Stimulated activated effector memory CD8-positive, alpha-beta T cell treated with anti-CD3 and anti-CD28 coated beads, Interleukin-12 subunit alpha, Interleukin-12 subunit beta, amount 100 ng/mL, for 72 hours (primary cell): ENCODE measurements around the gene PIR.
A peak's percentile ranks its signal among the peaks of the same experiment; 100 is the strongest.

Source experiments
- ATAC-seq: fragments of 150-1000 bp; cut with Tn5 transposase; 2 replicates; pipeline ENCODE4 v1.10.0; 2021
- DNase-seq, 2 donors: peaks; one replicate each; pipeline ENCODE4 v3.0.0; 2021 to 2022; ENCODE audit warnings: low spot score in 2 of 2
- H3K27ac Mint-ChIP-seq: one replicate; pipeline ENCODE4 v1.8.0; 2022; ENCODE audit warnings: mild to moderate bottlenecking, mixed read lengths
- H3K36me3 Mint-ChIP-seq: one replicate; pipeline ENCODE4 v1.8.0; 2022; ENCODE audit warnings: mild to moderate bottlenecking, mixed read lengths
- H3K4me1 Mint-ChIP-seq: one replicate; pipeline ENCODE4 v1.8.0; 2022; ENCODE audit warnings: mixed read lengths
- H3K4me3 Mint-ChIP-seq: one replicate; pipeline ENCODE4 v1.8.0; 2022; ENCODE audit warnings: mild to moderate bottlenecking, mixed read lengths
- H3K9me3 Mint-ChIP-seq: one replicate; pipeline ENCODE4 v1.8.0; 2022; ENCODE audit warnings: mixed read lengths

PIR gene

DNA sequence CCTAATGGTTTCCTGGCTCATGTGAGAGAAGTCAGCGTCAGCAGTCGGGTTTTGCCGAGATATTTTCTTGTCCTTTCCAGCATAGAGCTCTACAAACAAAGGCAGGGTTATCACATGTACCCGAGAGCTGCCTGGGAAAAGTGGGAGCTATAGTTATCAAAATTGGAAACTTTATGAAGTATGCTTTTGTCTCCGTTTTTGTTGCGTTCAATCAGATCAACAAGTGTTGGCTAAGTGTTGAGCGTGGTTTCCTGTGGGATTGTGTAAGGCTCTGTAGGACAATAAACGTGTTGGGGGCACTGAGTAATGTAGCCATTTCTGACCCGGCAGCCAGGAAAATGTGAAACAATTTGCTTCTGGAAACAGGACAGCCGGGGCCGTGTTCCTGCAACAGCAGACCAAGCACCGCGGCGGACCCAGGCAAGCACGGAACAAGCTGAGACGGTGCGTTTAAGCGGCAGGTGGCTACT, 7.4 kb upstream of the PIR start, which contains the start of gene BMX:
Gene BMX (plus strand): TSS at position 311 of the 470 bp plus-strand sequence. CDS start 7,547 bp downstream, outside the sequence.
- no peaks in the 10 kb centered on the region for H3K9me3 Mint-ChIP-seq
- H3K27ac Mint-ChIP-seq = no peak within 1 kb of the TSS
- ATAC-seq (no peak), DNase-seq (no peak)
- H3K4me1 Mint-ChIP-seq = peaks cover 8% of the 10 kb centered on the region
- H3K36me3 Mint-ChIP-seq = no peaks in the 10 kb centered on the region
- H3K4me3 Mint-ChIP-seq = no peak within 1 kb of the TSS

DNA sequence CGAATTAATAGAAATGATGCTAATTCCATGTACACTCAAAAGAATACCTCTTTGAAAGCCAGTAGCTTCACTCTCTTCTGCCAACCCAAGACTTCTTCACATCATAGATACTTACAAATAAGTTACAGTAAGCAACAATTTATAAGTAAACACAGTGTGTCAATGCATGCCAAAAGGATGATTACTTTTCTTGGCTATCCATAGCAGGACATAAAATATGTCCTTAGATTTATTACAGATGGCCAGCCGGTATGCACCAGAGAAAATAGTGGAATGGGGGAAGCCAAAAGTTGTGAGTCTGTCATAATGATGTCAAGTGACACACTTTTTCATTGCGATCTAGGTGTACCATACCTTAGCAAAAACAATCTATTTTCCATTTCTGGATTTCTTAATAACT, 6.8 kb upstream of the PIR start:
- DNase-seq (no peak), ATAC-seq (no peak)
- H3K4me1 Mint-ChIP-seq = peaks cover 8% of the 10 kb centered on the region
- no peaks in the 10 kb centered on the region for H3K9me3 Mint-ChIP-seq
- H3K4me3 Mint-ChIP-seq = no peak overlapping the region
- H3K27ac Mint-ChIP-seq = no peak overlapping the region
- no peaks in the 10 kb centered on the region for H3K36me3 Mint-ChIP-seq

DNA sequence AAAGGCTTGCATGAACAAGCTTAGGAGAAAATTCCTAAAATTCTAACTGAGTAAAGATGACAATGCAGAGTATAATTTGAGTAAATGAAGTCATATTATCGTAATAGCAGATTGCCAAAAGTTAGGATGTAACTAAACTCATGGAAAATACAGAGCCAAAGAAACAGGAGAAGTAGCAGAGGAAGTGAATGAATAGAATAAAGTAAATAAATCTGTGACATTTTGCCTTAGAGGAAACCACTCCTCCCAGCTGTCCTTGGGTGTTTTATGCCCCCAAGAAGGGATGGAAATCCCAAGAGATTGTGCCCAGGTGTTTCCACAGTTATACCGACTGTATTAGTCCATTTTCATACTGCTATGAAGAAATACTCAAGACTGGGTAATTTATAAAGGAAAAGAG, 5.6 kb upstream of the PIR start:
- Mint-ChIP-seq H3K36me3 (no peaks in the 10 kb centered on the region), H3K4me3 (no peak overlapping the region), H3K27ac (no peak overlapping the region), H3K9me3 (no peaks in the 10 kb centered on the region), H3K4me1 (peaks cover 9% of the 10 kb centered on the region)
- DNase-seq (no peak), ATAC-seq (no peak)

GRCh38 chrX:15497865-15498264, 4.7 kb upstream of the PIR start:
- H3K4me1 Mint-ChIP-seq = peaks cover 13% of the 10 kb centered on the region
- no peaks in the 10 kb centered on the region for H3K9me3 Mint-ChIP-seq
- DNase-seq = peak; percentile 19 to 59
- no peaks in the 10 kb centered on the region for H3K36me3 Mint-ChIP-seq
- H3K27ac Mint-ChIP-seq = no peak overlapping the region
- ATAC-seq = peak; percentile 47
- H3K4me3 Mint-ChIP-seq = no peak overlapping the region

DNA sequence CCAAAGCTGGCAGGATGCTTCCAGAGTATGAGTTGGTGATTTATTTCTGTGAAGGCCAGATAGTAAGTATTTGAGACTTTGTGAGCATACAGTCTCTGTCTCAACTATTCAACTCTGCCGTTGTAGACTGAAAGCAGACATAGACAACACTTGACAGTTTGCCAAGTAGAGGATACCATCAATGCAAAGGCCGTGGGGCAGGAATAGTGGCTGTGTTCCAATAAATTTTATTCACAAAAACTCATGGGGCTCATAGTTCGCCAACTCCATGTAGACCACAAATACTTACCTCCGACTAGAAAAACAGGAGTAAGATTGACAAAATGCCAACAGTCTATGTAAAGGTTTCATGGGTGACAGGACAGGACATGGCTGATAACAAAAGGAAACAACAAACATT, 3.7 kb upstream of the PIR start:
- Mint-ChIP-seq H3K9me3 (no peaks in the 10 kb centered on the region), H3K36me3 (no peaks in the 10 kb centered on the region), H3K4me1 (peaks cover 13% of the 10 kb centered on the region), H3K27ac (no peak overlapping the region), H3K4me3 (no peak overlapping the region)
- DNase-seq = no peak
- ATAC-seq = no peak

GRCh38 chrX:15495801-15496200, 2.7 kb upstream of the PIR start:
- DNase-seq (no peak), ATAC-seq (no peak)
- no peak overlapping the region for H3K27ac Mint-ChIP-seq
- H3K9me3 Mint-ChIP-seq = no peaks in the 10 kb centered on the region
- H3K36me3 Mint-ChIP-seq = no peaks in the 10 kb centered on the region
- no peak overlapping the region for H3K4me3 Mint-ChIP-seq
- peaks cover 13% of the 10 kb centered on the region for H3K4me1 Mint-ChIP-seq

GRCh38 chrX:15492469-15492868, 664 bp downstream of the PIR start:
- Mint-ChIP-seq H3K9me3 (no peaks in the 10 kb centered on the region), H3K36me3 (no peaks in the 10 kb centered on the region), H3K27ac (no peak overlapping the region), H3K4me1 (peaks cover 5% of the 10 kb centered on the region), H3K4me3 (no peak overlapping the region)
- ATAC-seq (no peak), DNase-seq (no peak)

DNA sequence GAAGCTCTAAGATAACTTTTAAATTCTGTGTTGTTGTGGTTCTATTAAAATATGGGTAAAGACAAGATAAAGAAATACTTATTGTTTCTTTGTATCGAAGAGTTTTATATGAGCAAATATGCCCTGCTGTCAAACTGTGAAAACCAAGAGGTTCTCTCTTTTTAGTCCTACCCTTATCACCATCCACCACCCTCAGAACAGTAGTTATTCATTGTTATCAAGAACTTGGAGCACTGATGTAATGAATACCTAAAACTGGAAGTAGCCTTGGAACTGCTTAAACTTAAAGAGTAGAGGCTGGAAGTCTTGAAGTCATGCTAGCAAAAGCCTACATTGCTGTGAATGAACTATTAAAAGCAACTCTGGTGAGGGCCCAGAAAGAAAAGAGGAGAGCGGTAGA, 9.2 kb downstream of the PIR start:
- H3K36me3 Mint-ChIP-seq = no peaks in the 10 kb centered on the region
- H3K27ac Mint-ChIP-seq = no peak overlapping the region
- no peak for ATAC-seq
- no peak for DNase-seq
- no peaks in the 10 kb centered on the region for H3K4me1 Mint-ChIP-seq
- no peak overlapping the region for H3K4me3 Mint-ChIP-seq
- H3K9me3 Mint-ChIP-seq = no peaks in the 10 kb centered on the region

DNA sequence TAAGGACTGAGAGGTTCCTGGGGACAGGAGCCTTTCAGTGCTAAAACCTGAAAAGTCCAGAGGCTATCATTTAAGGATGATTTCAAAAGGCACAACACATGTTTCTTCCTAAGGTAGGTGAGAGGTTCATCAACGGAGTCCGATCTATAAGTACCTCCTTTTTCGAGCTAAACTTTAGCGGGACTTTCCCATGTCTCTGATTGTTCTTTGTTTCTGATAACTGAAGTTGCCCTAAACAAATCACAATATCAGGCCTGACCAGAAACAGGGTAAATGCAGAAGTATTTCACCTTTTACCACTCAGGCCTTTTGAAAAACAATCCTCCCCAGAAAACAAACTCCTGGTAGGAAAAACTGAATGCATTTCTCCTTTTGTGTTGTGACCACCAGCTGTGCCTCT, 17.6 kb downstream of the PIR start:
- no peak for ATAC-seq
- Mint-ChIP-seq H3K4me1 (no peaks in the 10 kb centered on the region), H3K4me3 (no peak overlapping the region), H3K9me3 (no peaks in the 10 kb centered on the region), H3K27ac (no peak overlapping the region), H3K36me3 (no peaks in the 10 kb centered on the region)
- DNase-seq = no peak

GRCh38 chrX:15475021-15475420, 18.1 kb downstream of the PIR start:
- no peak for DNase-seq
- Mint-ChIP-seq H3K9me3 (no peaks in the 10 kb centered on the region), H3K4me3 (no peak overlapping the region), H3K4me1 (no peaks in the 10 kb centered on the region), H3K36me3 (no peaks in the 10 kb centered on the region), H3K27ac (no peak overlapping the region)
- ATAC-seq = no peak

DNA sequence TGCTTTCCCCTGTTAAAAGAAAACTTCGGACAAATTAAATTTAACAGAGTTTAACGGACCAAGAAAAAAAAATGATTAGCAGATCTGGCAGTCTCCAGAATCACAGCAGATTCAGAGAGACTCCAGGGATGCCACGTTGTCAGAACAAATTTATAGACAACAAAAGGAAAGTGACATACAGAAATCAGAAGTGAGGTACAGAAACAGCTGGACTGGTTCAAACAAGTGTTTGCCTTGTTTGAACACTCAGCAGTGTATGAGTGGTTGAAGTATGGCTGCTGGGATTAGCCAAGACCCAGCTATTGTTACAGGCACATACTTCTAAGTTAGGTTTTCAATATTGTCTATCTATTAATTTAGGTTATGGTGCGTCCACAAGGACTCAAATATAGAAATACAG, 19.1 kb downstream of the PIR start:
- DNase-seq = no peak
- Mint-ChIP-seq H3K9me3 (no peaks in the 10 kb centered on the region), H3K4me1 (no peaks in the 10 kb centered on the region), H3K4me3 (no peak overlapping the region), H3K27ac (no peak overlapping the region), H3K36me3 (no peaks in the 10 kb centered on the region)
- ATAC-seq = no peak

DNA sequence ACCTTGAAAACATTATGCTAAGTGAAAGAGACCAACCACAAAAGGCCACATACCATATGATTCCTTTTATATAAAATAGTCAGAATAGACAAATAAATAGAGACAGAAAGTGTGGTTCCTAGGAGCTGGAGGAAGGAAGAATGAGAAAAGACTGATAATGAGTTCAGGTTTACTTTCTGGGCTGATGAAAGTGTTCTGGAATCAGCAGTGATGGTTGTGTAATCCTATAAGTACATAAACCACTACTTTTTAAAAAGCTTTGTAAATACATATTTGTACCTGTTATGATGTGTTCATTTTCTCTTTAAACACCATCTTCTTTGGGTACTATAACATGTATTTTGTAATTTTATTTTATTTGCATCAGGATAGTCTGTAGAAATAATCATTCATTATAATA, 20.6 kb downstream of the PIR start:
- H3K4me1 Mint-ChIP-seq = no peaks in the 10 kb centered on the region
- no peak overlapping the region for H3K27ac Mint-ChIP-seq
- H3K9me3 Mint-ChIP-seq = no peaks in the 10 kb centered on the region
- ATAC-seq (no peak), DNase-seq (no peak)
- H3K36me3 Mint-ChIP-seq = no peaks in the 10 kb centered on the region
- H3K4me3 Mint-ChIP-seq = no peak overlapping the region

- DNase-seq (peak; percentile 25 to 56), ATAC-seq (peak; percentile 89)
- Mint-ChIP-seq H3K27ac (no peak overlapping the region), H3K36me3 (no peaks in the 10 kb centered on the region), H3K4me1 (no peaks in the 10 kb centered on the region), H3K9me3 (no peaks in the 10 kb centered on the region), H3K4me3 (no peak overlapping the region)
Observed at GRCh38 chrX:15471028-15471427, 22.1 kb downstream of the PIR start.

DNA sequence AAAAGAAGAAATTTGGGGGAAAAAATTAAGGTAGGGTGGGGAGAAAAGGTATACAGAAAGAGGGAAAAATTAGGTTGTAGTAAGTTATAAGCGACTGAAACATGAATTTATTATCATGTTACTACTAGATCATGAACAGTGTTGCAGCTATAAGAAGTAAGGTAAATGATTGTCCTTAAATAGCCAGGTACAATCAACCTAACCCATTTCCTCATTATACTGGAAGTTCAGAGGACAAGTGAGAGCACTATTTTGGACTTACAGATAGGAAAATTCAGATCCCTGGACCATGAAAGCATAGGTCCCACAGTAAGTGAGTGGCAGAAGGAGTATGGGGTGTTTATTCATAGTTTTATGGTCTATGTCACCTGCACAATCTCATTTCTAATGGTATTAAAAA, 23.5 kb downstream of the PIR start:
- Mint-ChIP-seq H3K9me3 (no peaks in the 10 kb centered on the region), H3K4me1 (no peaks in the 10 kb centered on the region), H3K36me3 (no peaks in the 10 kb centered on the region)

DNA sequence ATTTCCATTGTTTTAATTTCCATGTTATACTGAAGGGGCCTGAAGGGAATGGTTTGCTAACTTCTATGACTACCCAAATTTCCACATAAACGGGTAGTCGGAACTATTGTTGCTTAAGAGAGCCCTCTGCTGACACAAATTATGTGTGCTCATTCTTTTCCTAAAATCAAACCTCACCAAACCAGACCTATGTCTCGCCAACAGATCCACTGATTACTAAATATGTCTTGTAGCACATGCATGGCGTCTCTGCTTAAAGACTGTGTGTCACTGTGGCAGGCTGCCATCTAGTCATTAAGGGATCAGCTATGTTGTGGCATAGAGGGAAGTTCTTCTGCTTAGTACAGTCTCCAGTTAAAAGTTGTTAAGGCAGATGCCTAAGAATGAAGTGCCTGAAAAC, 25.1 kb downstream of the PIR start:
- H3K4me3 Mint-ChIP-seq = no peak overlapping the region
- DNase-seq = no peak

More for the DNA sequence above, 23.5 kb downstream of the PIR start:
- Mint-ChIP-seq H3K4me3 (no peak overlapping the region), H3K27ac (no peak overlapping the region)
- ATAC-seq (no peak), DNase-seq (no peak)

GRCh38 chrX:15465896-15466651, 27.1 kb downstream of the PIR start:
- Mint-ChIP-seq H3K4me1 (no peaks in the 10 kb centered on the region), H3K9me3 (no peaks in the 10 kb centered on the region), H3K4me3 (no peak overlapping the region), H3K27ac (no peak overlapping the region), H3K36me3 (no peaks in the 10 kb centered on the region)
- no peak for DNase-seq
- no peak for ATAC-seq

More for the DNA sequence above, 25.1 kb downstream of the PIR start:
- no peaks in the 10 kb centered on the region for H3K9me3 Mint-ChIP-seq
- H3K27ac Mint-ChIP-seq = no peak overlapping the region
- no peak for ATAC-seq
- H3K36me3 Mint-ChIP-seq = no peaks in the 10 kb centered on the region
- H3K4me1 Mint-ChIP-seq = no peaks in the 10 kb centered on the region
